ENCODE results near the gene S100PBP.
"Not testable (repeated sequence)": the region's sequence is repeated elsewhere in the genome, so short reads cannot be mapped to it uniquely, and the experiment has no call there.

Gene S100PBP

GRCh38 chr1:32774464-32774808 lies 43.0 kb upstream of the S100PBP start:
- Histone ChIP-seq H3K4me1 (ENCODE audit: control insufficient read depth, insufficient read depth, low read length) (peaks cover 13% of the 10 kb centered on the region), H3K27me3 (replicated peaks; ENCODE audit: control insufficient read depth, insufficient read depth, low read length) (no peaks in the 10 kb centered on the region), H3K9ac (ENCODE audit: low read length) (no peak overlapping the region), H3K9me3 (ENCODE audit: control insufficient read depth, low read length) (no peaks in the 10 kb centered on the region), H3K4me3 (ENCODE audit: low read length) (no peak overlapping the region), H3K36me3 (ENCODE audit: control insufficient read depth, insufficient read depth, low read length, severe bottlenecking) (peaks cover 59% of the 10 kb centered on the region)
- no peak for DNase-seq (ENCODE audit: low read depth)

- no peaks in the 10 kb centered on the region for H3K9me3 ChIP-seq (ENCODE audit: control insufficient read depth, low read length)
- peaks cover 65% of the 10 kb centered on the region for H3K36me3 ChIP-seq (ENCODE audit: control insufficient read depth, insufficient read depth, low read length, severe bottlenecking)
- no peak overlapping the region for H3K9ac ChIP-seq (ENCODE audit: low read length)
- peak; percentile 79 for DNase-seq (ENCODE audit: low read depth)
- H3K4me1 ChIP-seq (ENCODE audit: control insufficient read depth, insufficient read depth, low read length), result peaks cover 8% of the 10 kb centered on the region
- no peaks in the 10 kb centered on the region for H3K27me3 ChIP-seq (replicated peaks; ENCODE audit: control insufficient read depth, insufficient read depth, low read length)
- no peak overlapping the region for H3K4me3 ChIP-seq (ENCODE audit: low read length)
Measured at GRCh38 chr1:32774950-32775634, 42.4 kb upstream of the S100PBP start.

- Histone ChIP-seq H3K4me3 (ENCODE audit: low read length) (no peak overlapping the region), H3K9me3 (ENCODE audit: control insufficient read depth, low read length) (no peaks in the 10 kb centered on the region), H3K36me3 (ENCODE audit: control insufficient read depth, insufficient read depth, low read length, severe bottlenecking) (peaks cover 72% of the 10 kb centered on the region), H3K27me3 (replicated peaks; ENCODE audit: control insufficient read depth, insufficient read depth, low read length) (no peaks in the 10 kb centered on the region), H3K9ac (ENCODE audit: low read length) (no peak overlapping the region), H3K4me1 (ENCODE audit: control insufficient read depth, insufficient read depth, low read length) (peaks cover 8% of the 10 kb centered on the region)
- no peak for DNase-seq (ENCODE audit: low read depth)
Measured at GRCh38 chr1:32775640-32776337, 41.7 kb upstream of the S100PBP start.

GRCh38 chr1:32779242-32779641 lies 38.2 kb upstream of the S100PBP start:
- Histone ChIP-seq H3K27me3 (replicated peaks; ENCODE audit: control insufficient read depth, insufficient read depth, low read length) (no peaks in the 10 kb centered on the region), H3K4me3 (ENCODE audit: low read length) (no peak overlapping the region), H3K4me1 (ENCODE audit: control insufficient read depth, insufficient read depth, low read length) (peaks cover 8% of the 10 kb centered on the region), H3K9me3 (ENCODE audit: control insufficient read depth, low read length) (no peaks in the 10 kb centered on the region), H3K36me3 (ENCODE audit: control insufficient read depth, insufficient read depth, low read length, severe bottlenecking) (peaks cover 96% of the 10 kb centered on the region), H3K9ac (ENCODE audit: low read length) (no peak overlapping the region)
- DNase-seq (ENCODE audit: low read depth), result no peak

GRCh38 chr1:32780005-32780404 lies 37.4 kb upstream of the S100PBP start:
- Histone ChIP-seq H3K9ac (ENCODE audit: low read length) (no peak overlapping the region), H3K4me1 (ENCODE audit: control insufficient read depth, insufficient read depth, low read length) (peaks cover 7% of the 10 kb centered on the region), H3K9me3 (ENCODE audit: control insufficient read depth, low read length) (no peaks in the 10 kb centered on the region), H3K27me3 (replicated peaks; ENCODE audit: control insufficient read depth, insufficient read depth, low read length) (no peaks in the 10 kb centered on the region), H3K4me3 (ENCODE audit: low read length) (no peak overlapping the region), H3K36me3 (ENCODE audit: control insufficient read depth, insufficient read depth, low read length, severe bottlenecking) (peaks cover 96% of the 10 kb centered on the region)
- DNase-seq (ENCODE audit: low read depth), result no peak

GRCh38 chr1:32780628-32781234 lies 36.7 kb upstream of the S100PBP start:
- Histone ChIP-seq H3K4me3 (ENCODE audit: low read length) (no peak overlapping the region), H3K9ac (ENCODE audit: low read length) (no peak overlapping the region), H3K27me3 (replicated peaks; ENCODE audit: control insufficient read depth, insufficient read depth, low read length) (no peaks in the 10 kb centered on the region), H3K36me3 (ENCODE audit: control insufficient read depth, insufficient read depth, low read length, severe bottlenecking) (peaks cover 95% of the 10 kb centered on the region), H3K9me3 (ENCODE audit: control insufficient read depth, low read length) (no peaks in the 10 kb centered on the region), H3K4me1 (ENCODE audit: control insufficient read depth, insufficient read depth, low read length) (no peaks in the 10 kb centered on the region)
- no peak for DNase-seq (ENCODE audit: low read depth)

- Histone ChIP-seq H3K27me3 (replicated peaks; ENCODE audit: control insufficient read depth, insufficient read depth, low read length) (no peaks in the 10 kb centered on the region), H3K4me1 (ENCODE audit: control insufficient read depth, insufficient read depth, low read length) (no peaks in the 10 kb centered on the region), H3K36me3 (ENCODE audit: control insufficient read depth, insufficient read depth, low read length, severe bottlenecking) (peaks cover 98% of the 10 kb centered on the region), H3K9ac (ENCODE audit: low read length) (no peak overlapping the region), H3K4me3 (ENCODE audit: low read length) (no peak overlapping the region), H3K9me3 (ENCODE audit: control insufficient read depth, low read length) (no peaks in the 10 kb centered on the region)
- no peak for DNase-seq (ENCODE audit: low read depth)
Measured at GRCh38 chr1:32782086-32782485, 35.4 kb upstream of the S100PBP start.

- Histone ChIP-seq H3K27me3 (replicated peaks; ENCODE audit: control insufficient read depth, insufficient read depth, low read length) (no peaks in the 10 kb centered on the region), H3K9ac (ENCODE audit: low read length) (no peak overlapping the region), H3K9me3 (ENCODE audit: control insufficient read depth, low read length) (no peaks in the 10 kb centered on the region), H3K4me1 (ENCODE audit: control insufficient read depth, insufficient read depth, low read length) (peaks cover 4% of the 10 kb centered on the region), H3K36me3 (ENCODE audit: control insufficient read depth, insufficient read depth, low read length, severe bottlenecking) (peaks cover 97% of the 10 kb centered on the region), H3K4me3 (ENCODE audit: low read length) (no peak overlapping the region)
- no peak for DNase-seq (ENCODE audit: low read depth)
Measured at GRCh38 chr1:32783851-32784250, 33.6 kb upstream of the S100PBP start.

- Histone ChIP-seq H3K9me3 (ENCODE audit: control insufficient read depth, low read length) (no peaks in the 10 kb centered on the region), H3K36me3 (ENCODE audit: control insufficient read depth, insufficient read depth, low read length, severe bottlenecking) (peaks cover 91% of the 10 kb centered on the region), H3K27me3 (replicated peaks; ENCODE audit: control insufficient read depth, insufficient read depth, low read length) (no peaks in the 10 kb centered on the region), H3K4me3 (ENCODE audit: low read length) (no peak overlapping the region), H3K9ac (ENCODE audit: low read length) (no peak overlapping the region), H3K4me1 (ENCODE audit: control insufficient read depth, insufficient read depth, low read length) (peaks cover 10% of the 10 kb centered on the region)
- DNase-seq (ENCODE audit: low read depth), result no peak
Measured at GRCh38 chr1:32784817-32785216, 32.6 kb upstream of the S100PBP start.

- H3K36me3 ChIP-seq (ENCODE audit: control insufficient read depth, insufficient read depth, low read length, severe bottlenecking), result peaks cover 85% of the 10 kb centered on the region
- no peaks in the 10 kb centered on the region for H3K27me3 ChIP-seq (replicated peaks; ENCODE audit: control insufficient read depth, insufficient read depth, low read length)
Measured at GRCh38 chr1:32786856-32787255, 30.6 kb upstream of the S100PBP start.

GRCh38 chr1:32789356-32789755 lies 28.1 kb upstream of the S100PBP start:
- not testable (repeated sequence) for H3K9me3 ChIP-seq (ENCODE audit: control insufficient read depth, low read length); H3K4me3 ChIP-seq (ENCODE audit: low read length); H3K27me3 ChIP-seq (replicated peaks; ENCODE audit: control insufficient read depth, insufficient read depth, low read length)
- Histone ChIP-seq H3K36me3 (ENCODE audit: control insufficient read depth, insufficient read depth, low read length, severe bottlenecking) (peaks cover 82% of the 10 kb centered on the region), H3K4me1 (ENCODE audit: control insufficient read depth, insufficient read depth, low read length) (peaks cover 18% of the 10 kb centered on the region), H3K9ac (ENCODE audit: low read length) (peak overlapping the region; percentile 16)
- DNase-seq (ENCODE audit: low read depth), result peak; percentile 73

More at GRCh38 chr1:32786856-32787255, 30.6 kb upstream of the S100PBP start:
- DNase-seq (ENCODE audit: low read depth), result peak; percentile 38
- H3K4me3 ChIP-seq (ENCODE audit: low read length), result no peak overlapping the region
- peaks cover 13% of the 10 kb centered on the region for H3K4me1 ChIP-seq (ENCODE audit: control insufficient read depth, insufficient read depth, low read length)
- H3K9ac ChIP-seq (ENCODE audit: low read length), result no peak overlapping the region
- H3K9me3 ChIP-seq (ENCODE audit: control insufficient read depth, low read length), result no peaks in the 10 kb centered on the region

All from adipocyte (in vitro differentiated cells).